SW480 (cell line): ENCODE data around the gene PRSS2.
"Not testable (repeated sequence)": the region's sequence is repeated elsewhere in the genome, so short reads cannot be mapped to it uniquely, and the experiment has no call there.

ENCODE experiments used
- DNase-seq: peaks from one replicate; pipeline ENCODE4 v3.0.0-alpha.2; 2016; ENCODE audit warnings: low spot score

The PRSS2 gene

DNA sequence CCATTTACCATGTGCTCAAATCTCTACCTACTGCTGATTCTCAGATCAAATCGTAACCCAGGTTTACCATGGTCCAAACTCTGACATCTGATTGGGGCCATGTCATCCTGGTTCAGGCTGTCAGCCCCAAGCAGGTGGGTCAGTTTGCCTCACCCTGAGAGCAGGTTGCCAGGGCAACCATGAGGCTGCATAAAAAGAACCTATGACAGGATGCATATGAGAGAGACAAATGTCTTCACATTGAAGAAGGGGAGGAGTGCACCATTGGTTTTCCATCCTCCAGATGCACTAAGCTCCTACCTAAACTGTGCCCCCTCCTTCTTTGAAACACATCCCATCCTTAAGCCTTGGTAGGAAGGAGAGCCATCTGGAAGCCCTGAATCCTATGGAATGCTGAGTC lies 11.3 kb upstream of the PRSS2 start:
- DNase-seq = no peak

- peak; percentile 45 for DNase-seq
Observed at GRCh38 chr7:142760071-142760642, 10.6 kb upstream of the PRSS2 start.

DNA sequence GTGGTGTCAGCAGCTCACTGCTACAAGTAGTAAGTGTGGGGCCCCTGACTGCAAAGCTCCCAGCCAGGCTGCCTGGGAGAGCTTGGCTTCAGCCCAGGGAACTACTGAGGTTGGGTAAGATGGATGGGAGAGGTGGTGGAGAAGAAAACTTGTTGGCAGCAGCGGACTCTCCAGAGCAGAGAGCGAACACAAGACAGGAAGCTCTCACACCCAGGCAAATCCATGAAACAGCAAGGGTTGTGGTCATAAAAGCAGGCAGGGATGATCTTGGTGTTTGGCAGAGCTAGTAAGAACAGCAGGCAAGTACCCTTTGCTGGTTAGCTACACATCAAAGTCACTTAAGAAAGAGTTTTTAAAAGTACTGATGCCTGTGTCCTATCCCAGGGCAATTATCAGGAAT lies 9.2 kb upstream of the PRSS2 start:
- DNase-seq = not testable (repeated sequence)

- no peak for DNase-seq
Observed at GRCh38 chr7:142762104-142762503, 8.7 kb upstream of the PRSS2 start.

DNA sequence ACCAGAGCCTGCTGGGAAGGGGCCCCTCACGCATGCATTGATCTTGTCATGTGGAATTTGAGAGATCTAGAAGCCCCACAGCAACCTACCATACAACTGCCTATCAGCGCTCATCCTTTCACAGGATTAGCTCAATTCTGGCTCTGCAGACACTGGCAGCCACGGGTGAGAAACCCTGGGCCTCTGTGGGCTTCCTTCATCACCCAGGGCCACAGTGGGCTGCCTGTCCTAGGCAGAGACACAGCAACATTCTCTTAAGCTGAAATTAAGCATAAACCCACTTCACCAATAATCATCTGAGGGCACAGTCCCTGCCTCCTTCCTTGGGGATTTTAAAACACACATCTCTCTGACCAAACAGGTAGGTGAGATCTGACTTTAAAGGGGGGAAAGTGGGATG lies 3.3 kb upstream of the PRSS2 start:
- DNase-seq = no peak

GRCh38 chr7:142767861-142768260 lies 2.9 kb upstream of the PRSS2 start:
- no peak for DNase-seq

DNA sequence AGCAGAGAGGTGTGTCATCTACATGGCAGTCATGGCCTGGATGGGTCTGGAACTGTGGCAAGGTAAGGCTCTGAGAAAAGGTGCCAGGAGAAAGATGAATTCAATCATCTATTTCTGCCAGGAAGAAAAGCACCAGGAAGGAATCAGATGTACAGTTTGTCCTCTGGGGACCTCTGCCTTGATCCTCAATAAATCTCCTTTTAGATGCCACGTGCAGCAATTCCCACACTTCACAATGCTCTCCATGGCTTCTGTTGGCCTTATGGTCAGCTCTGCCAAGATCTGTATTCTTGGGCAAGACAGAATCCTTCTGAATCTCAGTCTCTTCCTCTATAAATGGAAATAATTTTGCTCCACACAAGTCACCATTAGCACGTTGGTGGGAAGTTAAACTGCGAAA lies 1.9 kb upstream of the PRSS2 start:
- not testable (repeated sequence) for DNase-seq

- no peak for DNase-seq
Observed at GRCh38 chr7:142771353-142771723, 568 bp downstream of the PRSS2 start.

DNA sequence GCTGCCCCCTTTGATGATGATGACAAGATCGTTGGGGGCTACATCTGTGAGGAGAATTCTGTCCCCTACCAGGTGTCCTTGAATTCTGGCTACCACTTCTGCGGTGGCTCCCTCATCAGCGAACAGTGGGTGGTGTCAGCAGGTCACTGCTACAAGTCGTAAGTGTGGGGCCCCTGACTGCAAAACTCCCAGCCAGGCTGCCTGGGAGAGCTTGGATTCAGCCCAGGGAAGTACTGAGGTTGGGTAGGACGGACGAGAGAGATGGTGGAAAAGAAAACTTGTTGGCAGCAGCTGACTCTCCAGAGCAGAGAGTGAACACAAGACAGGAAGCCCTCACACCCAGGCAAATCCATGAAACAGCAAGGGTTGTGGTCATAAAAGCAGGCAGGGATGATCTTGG lies 1.3 kb downstream of the PRSS2 start:
- no peak for DNase-seq

DNA sequence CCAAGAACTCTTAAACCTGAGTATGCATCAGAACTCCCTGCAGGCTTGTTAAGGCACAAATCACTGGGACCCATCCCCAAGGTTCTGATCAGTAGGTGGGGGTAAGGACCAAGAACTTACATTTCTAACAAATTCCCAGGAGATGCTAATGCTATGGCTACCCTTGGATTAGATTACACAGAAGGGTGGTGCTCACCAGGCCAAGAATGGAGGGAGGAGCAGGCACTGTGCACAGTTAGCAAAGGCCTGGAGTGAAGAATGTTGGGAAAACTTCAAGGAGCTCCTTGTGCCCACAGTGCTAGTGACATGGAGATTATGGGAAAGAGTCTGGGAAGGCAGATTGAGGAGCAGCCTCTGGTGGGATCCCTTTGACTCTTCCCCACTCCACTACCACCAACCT lies 1.9 kb downstream of the PRSS2 start:
- no peak for DNase-seq

DNA sequence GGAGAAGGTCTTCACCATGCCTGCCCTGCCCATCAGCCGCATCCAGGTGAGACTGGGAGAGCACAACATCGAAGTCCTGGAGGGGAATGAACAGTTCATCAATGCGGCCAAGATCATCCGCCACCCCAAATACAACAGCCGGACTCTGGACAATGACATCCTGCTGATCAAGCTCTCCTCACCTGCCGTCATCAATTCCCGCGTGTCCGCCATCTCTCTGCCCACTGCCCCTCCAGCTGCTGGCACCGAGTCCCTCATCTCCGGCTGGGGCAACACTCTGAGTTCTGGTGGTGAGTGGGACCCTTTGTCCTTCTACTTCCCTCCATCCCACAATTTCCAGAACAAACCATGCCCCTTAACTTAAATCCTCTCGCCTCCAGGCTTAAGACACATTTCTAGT lies 2.5 kb downstream of the PRSS2 start:
- DNase-seq = no peak

GRCh38 chr7:142773937-142774744 lies 3.4 kb downstream of the PRSS2 start:
- no peak for DNase-seq

DNA sequence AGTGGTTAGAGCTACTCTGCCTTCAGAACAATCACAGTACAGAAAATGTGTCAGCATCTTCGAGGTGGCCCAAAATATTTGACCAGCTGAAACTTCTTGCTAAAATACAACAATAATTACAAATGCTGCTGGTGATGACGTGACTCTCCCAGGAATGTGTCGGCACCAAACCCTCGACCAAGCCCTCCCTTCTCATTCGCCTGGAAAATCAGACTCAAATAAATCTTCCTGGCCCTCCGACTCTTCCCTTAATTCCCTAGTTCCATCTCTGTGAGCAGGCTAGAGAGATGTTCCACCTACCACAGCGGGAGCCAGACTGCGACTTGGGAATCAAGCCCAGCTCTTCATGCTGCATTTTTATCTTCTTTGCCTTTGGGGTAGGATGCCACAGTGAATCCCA lies 4.1 kb downstream of the PRSS2 start:
- no peak for DNase-seq

GRCh38 chr7:142775351-142776115 lies 4.8 kb downstream of the PRSS2 start:
- not testable (repeated sequence) for DNase-seq

GRCh38 chr7:142776206-142776844 lies 5.6 kb downstream of the PRSS2 start:
- DNase-seq = no peak

- not testable (repeated sequence) for DNase-seq
Observed at GRCh38 chr7:142776845-142777225, 6.1 kb downstream of the PRSS2 start.

- no peak for DNase-seq
Observed at GRCh38 chr7:142777318-142777717, 6.5 kb downstream of the PRSS2 start.

GRCh38 chr7:142782922-142783900 lies 12.4 kb downstream of the PRSS2 start:
- DNase-seq = peak; percentile 95

DNA sequence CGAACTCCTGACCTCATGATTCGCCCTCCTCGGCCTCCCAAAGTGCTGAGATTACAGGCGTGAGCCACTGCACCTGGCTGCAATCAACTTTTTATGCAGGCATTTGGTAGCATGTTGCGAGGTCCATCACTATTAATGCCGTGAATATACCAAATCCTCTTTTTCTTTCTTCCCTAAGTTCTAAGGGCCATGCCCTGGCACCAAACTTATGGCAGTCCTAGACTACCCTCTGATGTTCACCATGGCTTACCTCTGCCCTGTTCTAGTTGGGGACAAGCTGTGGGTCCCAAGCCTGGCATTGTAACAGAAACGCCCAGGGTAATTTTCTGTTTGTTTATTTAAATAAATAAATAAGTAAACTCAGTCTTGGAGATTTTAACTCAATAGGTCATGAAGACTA lies 13.3 kb downstream of the PRSS2 start:
- DNase-seq = no peak

DNA sequence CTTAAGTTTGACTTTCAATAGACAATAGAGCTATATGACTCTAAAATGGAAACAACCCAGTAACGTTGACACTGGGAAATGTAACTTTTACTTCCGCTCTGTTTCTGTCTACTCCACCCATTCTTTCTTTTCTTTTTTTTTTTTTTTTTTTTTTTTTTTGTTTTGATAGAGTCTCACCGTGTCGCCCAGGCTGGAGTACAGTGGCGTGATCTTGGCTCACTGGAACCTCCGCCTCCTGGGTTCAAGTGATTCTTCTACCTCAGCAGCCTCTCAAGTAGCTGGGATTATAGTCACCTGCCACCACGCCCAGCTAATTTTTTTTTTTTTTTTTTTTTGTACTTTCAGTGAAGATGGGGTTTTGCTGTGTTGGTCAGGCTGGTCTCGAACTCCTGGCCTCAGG lies 13.9 kb downstream of the PRSS2 start:
- no peak for DNase-seq

GRCh38 chr7:142785841-142786250 lies 15.1 kb downstream of the PRSS2 start:
- DNase-seq = no peak
